HEK293 (cell line): Measurements from ENCODE around the gene RACK1.

ENCODE experiments used
- KLF16 ChIP-seq: fragments of 450-650 bp; formaldehyde crosslinking; IDR thresholded peaks from 2 replicates; pipeline ENCODE4 v1.5.1; 2017; ENCODE audit warnings: missing biosample characterization, missing genetic modification characterization
- MYNN ChIP-seq: fragments of 450-650 bp; formaldehyde crosslinking; IDR thresholded peaks from 2 replicates; pipeline ENCODE4 v1.5.1; 2016; ENCODE audit warnings: missing biosample characterization, missing genetic modification characterization, borderline replicate concordance
- TCF7L2 ChIP-seq: IDR thresholded peaks from 2 replicates; pipeline ENCODE4 v1.6.1; 2011; ENCODE audit warnings: low read depth, mild to moderate bottlenecking, inconsistent platforms, low read length, moderate library complexity, borderline replicate concordance
- YY1 ChIP-seq: fragments of 450-650 bp; formaldehyde crosslinking; IDR thresholded peaks from 2 replicates; pipeline ENCODE4 v1.5.1; 2018; ENCODE audit warnings: missing biosample characterization, missing genetic modification characterization
- ZBTB8A ChIP-seq: fragments of 450-650 bp; formaldehyde crosslinking; IDR thresholded peaks from 2 replicates; pipeline ENCODE4 v1.5.1; 2016; ENCODE audit warnings: missing biosample characterization, missing genetic modification characterization
- ZNF121 ChIP-seq: fragments of 450-650 bp; formaldehyde crosslinking; IDR thresholded peaks from 2 replicates; pipeline ENCODE4 v1.5.1; 2016; ENCODE audit warnings: missing biosample characterization, missing genetic modification characterization
- ZNF416 ChIP-seq: fragments of 450-650 bp; formaldehyde crosslinking; IDR thresholded peaks from 2 replicates; pipeline ENCODE4 v1.5.1; 2016; ENCODE audit warnings: missing biosample characterization, missing genetic modification characterization
- ZNF514 ChIP-seq: fragments of 450-650 bp; formaldehyde crosslinking; IDR thresholded peaks from 2 replicates; pipeline ENCODE4 v1.5.1; 2016; ENCODE audit warnings: missing biosample characterization, missing genetic modification characterization
- ZNF558 ChIP-seq: fragments of 450-650 bp; formaldehyde crosslinking; IDR thresholded peaks from 2 replicates; pipeline ENCODE4 v1.5.1; 2016; ENCODE audit warnings: missing biosample characterization, missing genetic modification characterization
- ZNF76 ChIP-seq: fragments of 450-650 bp; formaldehyde crosslinking; IDR thresholded peaks from 2 replicates; pipeline ENCODE4; 2016; ENCODE audit warnings: low read depth, missing biosample characterization, missing genetic modification characterization, borderline replicate concordance
- TF ChIP-seq, protein P1 (sequence below): fragments of 450-650 bp; formaldehyde crosslinking; IDR thresholded peaks from 2 replicates; pipeline ENCODE4 v1.5.1; 2016; ENCODE audit warnings: missing biosample characterization, missing genetic modification characterization
- TF ChIP-seq, protein P2 (sequence below): fragments of 450-650 bp; formaldehyde crosslinking; IDR thresholded peaks from 2 replicates; pipeline ENCODE4 v1.5.1; 2016; ENCODE audit warnings: missing biosample characterization, missing genetic modification characterization
- TF ChIP-seq, protein P3 (sequence below): fragments of 450-650 bp; formaldehyde crosslinking; optimal IDR thresholded peaks from 2 replicates; pipeline ENCODE3; 2016; ENCODE audit warnings: missing biosample characterization, mild to moderate bottlenecking, missing genetic modification characterization
- TF ChIP-seq, protein P4 (sequence below): fragments of 450-650 bp; formaldehyde crosslinking; conservative IDR thresholded peaks from 2 replicates; pipeline ENCODE4 v1.5.1; 2016; ENCODE audit warnings: low read depth, missing biosample characterization, missing genetic modification characterization

DNA sequence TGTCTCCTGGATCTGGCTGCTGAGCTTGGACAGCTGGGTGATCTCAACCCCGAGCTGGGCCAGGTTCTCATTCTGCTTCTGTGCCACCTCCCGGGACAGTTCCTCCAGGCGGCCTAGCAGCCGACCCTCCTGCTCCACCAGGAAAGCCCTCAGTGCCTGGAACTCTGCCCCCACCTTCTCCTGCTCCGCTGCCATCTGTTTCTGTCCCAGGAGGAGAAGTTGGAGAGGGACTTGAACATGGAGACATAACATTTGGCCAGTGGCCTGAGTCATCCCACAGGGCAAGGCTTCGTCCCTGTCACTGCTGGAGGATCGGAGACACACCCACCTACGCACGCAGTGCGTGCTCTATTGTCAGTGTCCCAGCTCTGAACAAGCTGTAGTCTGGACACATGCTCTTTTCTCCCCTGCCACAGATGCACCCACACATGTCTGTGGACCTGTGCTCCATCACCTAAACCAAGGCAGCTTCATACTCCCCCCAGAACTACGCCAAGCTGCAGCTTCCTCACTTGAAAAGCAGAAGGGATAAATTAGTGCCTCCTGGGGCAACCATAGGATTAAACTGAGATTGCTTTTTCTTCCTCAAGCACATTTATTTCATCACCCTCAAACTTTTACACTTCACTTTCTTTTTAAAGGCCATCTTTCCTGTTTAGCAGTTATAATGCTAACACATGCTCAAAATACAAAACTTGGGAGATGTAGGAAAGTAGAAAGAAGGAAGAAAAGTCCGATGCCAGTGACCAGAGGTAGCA lies 43.6 kb downstream of the RACK1 start:
- TF ChIP-seq MYNN (tag by site-specific recombination) (no peak), ZBTB8A (tag by site-specific recombination) (no peak), YY1 (tag by site-specific recombination) (no peak), KLF16 (no peak), TCF7L2 (no peak), ZNF558 (tag by site-specific recombination) (no peak), ZNF121 (tag by site-specific recombination) (no peak), ZNF514 (tag by site-specific recombination) (no peak), ZNF76 (tag by site-specific recombination) (no peak), ZNF416 (no peak)
- TF ChIP-seq, protein P1, sequence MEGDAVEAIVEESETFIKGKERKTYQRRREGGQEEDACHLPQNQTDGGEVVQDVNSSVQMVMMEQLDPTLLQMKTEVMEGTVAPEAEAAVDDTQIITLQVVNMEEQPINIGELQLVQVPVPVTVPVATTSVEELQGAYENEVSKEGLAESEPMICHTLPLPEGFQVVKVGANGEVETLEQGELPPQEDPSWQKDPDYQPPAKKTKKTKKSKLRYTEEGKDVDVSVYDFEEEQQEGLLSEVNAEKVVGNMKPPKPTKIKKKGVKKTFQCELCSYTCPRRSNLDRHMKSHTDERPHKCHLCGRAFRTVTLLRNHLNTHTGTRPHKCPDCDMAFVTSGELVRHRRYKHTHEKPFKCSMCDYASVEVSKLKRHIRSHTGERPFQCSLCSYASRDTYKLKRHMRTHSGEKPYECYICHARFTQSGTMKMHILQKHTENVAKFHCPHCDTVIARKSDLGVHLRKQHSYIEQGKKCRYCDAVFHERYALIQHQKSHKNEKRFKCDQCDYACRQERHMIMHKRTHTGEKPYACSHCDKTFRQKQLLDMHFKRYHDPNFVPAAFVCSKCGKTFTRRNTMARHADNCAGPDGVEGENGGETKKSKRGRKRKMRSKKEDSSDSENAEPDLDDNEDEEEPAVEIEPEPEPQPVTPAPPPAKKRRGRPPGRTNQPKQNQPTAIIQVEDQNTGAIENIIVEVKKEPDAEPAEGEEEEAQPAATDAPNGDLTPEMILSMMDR (tag by site-specific recombination): no peak
- TF ChIP-seq, protein P2, sequence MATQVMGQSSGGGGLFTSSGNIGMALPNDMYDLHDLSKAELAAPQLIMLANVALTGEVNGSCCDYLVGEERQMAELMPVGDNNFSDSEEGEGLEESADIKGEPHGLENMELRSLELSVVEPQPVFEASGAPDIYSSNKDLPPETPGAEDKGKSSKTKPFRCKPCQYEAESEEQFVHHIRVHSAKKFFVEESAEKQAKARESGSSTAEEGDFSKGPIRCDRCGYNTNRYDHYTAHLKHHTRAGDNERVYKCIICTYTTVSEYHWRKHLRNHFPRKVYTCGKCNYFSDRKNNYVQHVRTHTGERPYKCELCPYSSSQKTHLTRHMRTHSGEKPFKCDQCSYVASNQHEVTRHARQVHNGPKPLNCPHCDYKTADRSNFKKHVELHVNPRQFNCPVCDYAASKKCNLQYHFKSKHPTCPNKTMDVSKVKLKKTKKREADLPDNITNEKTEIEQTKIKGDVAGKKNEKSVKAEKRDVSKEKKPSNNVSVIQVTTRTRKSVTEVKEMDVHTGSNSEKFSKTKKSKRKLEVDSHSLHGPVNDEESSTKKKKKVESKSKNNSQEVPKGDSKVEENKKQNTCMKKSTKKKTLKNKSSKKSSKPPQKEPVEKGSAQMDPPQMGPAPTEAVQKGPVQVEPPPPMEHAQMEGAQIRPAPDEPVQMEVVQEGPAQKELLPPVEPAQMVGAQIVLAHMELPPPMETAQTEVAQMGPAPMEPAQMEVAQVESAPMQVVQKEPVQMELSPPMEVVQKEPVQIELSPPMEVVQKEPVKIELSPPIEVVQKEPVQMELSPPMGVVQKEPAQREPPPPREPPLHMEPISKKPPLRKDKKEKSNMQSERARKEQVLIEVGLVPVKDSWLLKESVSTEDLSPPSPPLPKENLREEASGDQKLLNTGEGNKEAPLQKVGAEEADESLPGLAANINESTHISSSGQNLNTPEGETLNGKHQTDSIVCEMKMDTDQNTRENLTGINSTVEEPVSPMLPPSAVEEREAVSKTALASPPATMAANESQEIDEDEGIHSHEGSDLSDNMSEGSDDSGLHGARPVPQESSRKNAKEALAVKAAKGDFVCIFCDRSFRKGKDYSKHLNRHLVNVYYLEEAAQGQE (tag by site-specific recombination): no peak
- TF ChIP-seq, protein P3, sequence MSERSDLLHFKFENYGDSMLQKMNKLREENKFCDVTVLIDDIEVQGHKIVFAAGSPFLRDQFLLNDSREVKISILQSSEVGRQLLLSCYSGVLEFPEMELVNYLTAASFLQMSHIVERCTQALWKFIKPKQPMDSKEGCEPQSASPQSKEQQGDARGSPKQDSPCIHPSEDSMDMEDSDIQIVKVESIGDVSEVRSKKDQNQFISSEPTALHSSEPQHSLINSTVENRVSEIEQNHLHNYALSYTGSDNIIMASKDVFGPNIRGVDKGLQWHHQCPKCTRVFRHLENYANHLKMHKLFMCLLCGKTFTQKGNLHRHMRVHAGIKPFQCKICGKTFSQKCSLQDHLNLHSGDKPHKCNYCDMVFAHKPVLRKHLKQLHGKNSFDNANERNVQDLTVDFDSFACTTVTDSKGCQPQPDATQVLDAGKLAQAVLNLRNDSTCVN (tag by site-specific recombination): no peak
- TF ChIP-seq, protein P4, sequence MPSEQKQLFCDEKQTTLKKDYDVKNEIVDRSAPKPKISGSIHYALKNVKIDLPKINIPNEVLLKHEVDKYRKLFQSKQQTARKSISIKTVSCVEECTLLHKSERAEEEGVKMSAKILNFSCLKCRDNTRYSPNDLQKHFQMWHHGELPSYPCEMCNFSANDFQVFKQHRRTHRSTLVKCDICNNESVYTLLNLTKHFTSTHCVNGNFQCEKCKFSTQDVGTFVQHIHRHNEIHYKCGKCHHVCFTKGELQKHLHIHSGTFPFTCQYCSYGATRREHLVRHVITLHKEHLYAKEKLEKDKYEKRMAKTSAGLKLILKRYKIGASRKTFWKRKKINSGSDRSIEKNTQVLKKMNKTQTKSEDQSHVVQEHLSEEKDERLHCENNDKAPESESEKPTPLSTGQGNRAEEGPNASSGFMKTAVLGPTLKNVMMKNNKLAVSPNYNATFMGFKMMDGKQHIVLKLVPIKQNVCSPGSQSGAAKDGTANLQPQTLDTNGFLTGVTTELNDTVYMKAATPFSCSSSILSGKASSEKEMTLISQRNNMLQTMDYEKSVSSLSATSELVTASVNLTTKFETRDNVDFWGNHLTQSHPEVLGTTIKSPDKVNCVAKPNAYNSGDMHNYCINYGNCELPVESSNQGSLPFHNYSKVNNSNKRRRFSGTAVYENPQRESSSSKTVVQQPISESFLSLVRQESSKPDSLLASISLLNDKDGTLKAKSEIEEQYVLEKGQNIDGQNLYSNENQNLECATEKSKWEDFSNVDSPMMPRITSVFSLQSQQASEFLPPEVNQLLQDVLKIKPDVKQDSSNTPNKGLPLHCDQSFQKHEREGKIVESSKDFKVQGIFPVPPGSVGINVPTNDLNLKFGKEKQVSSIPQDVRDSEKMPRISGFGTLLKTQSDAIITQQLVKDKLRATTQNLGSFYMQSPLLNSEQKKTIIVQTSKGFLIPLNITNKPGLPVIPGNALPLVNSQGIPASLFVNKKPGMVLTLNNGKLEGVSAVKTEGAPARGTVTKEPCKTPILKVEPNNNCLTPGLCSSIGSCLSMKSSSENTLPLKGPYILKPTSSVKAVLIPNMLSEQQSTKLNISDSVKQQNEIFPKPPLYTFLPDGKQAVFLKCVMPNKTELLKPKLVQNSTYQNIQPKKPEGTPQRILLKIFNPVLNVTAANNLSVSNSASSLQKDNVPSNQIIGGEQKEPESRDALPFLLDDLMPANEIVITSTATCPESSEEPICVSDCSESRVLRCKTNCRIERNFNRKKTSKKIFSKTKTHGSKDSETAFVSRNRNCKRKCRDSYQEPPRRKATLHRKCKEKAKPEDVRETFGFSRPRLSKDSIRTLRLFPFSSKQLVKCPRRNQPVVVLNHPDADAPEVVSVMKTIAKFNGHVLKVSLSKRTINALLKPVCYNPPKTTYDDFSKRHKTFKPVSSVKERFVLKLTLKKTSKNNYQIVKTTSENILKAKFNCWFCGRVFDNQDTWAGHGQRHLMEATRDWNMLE (tag by site-specific recombination): no peak
